IMR-90 (cell line): ENCODE measurements around the gene PMEPA1. TPM values are rescaled to one million over a fixed set of nuclear protein-coding genes. Genes with fewer than 3 reads are reported as not detected.

ENCODE experiments used
- ATAC-seq: fragments of 200-7000 bp; cut with Tn5 transposase; 2 replicates; pipeline ENCODE4 v1.9.1; 2020; ENCODE audit warnings: low read depth, mild to moderate bottlenecking, moderate library complexity
- BruUV-seq: library from RNA; stranded (reverse); fragments of 400-500 nt; replicated peaks from 2 replicates; lab custom pipeline; 2021; lab: Mats Ljungman, UMichigan
- CTCF ChIA-PET: fragments of 300-600 bp; formaldehyde crosslinking; extraction: SDS; loops from one replicate; lab custom pipeline; 2021; ENCODE audit warnings: antibody characterized with exemption; lab: Yijun Ruan, JAX
- POLR2A ChIA-PET: fragments of 300-600 bp; sonication (Branson Sonifier 250); formaldehyde crosslinking; loops from one replicate; lab custom pipeline; 2022; ENCODE audit warnings: antibody characterized with exemption; ENCODE audit not compliant: unreplicated experiment; lab: Charles Lee
- DNase-seq: peaks from one replicate; pipeline ENCODE4 v3.0.0; 2013
- H2AFZ ChIP-seq: replicated peaks from 2 replicates; pipeline ENCODE3; 2013; ENCODE audit warnings: low read length, mild to moderate bottlenecking; ENCODE audit not compliant: poor library complexity
- H2AK5ac ChIP-seq: 2 replicates; pipeline ENCODE4 v1.6.1; 2013; ENCODE audit warnings: low read depth, low read length, inconsistent platforms
- H2AK9ac ChIP-seq: replicated peaks from 2 replicates; pipeline ENCODE3; 2013; ENCODE audit warnings: mild to moderate bottlenecking, low read depth, low read length, moderate library complexity; ENCODE audit not compliant: poor library complexity
- H2BK120ac ChIP-seq: 2 replicates; pipeline ENCODE4 v1.6.1; 2013; ENCODE audit warnings: low read depth, low read length, inconsistent platforms
- H2BK15ac ChIP-seq: 3 replicates; pipeline ENCODE4 v1.6.1; 2013; ENCODE audit warnings: low read depth, low read length, inconsistent platforms
- H2BK20ac ChIP-seq: 2 replicates; pipeline ENCODE4 v1.6.1; 2013; ENCODE audit warnings: low read depth, mild to moderate bottlenecking, inconsistent platforms, low read length, moderate library complexity
- H2BK5ac ChIP-seq: 2 replicates; pipeline ENCODE4 v1.6.1; 2013; ENCODE audit warnings: mild to moderate bottlenecking, low read depth, low read length, inconsistent platforms; ENCODE audit not compliant: poor library complexity, severe bottlenecking
- H3K14ac ChIP-seq: replicated peaks from 2 replicates; pipeline ENCODE4 v1.6.1; 2013; ENCODE audit warnings: low read depth, low read length, inconsistent platforms
- H3K18ac ChIP-seq: 2 replicates; pipeline ENCODE4 v1.6.1; 2013; ENCODE audit warnings: low read depth, low read length, control low read depth
- H3K23ac ChIP-seq: 2 replicates; pipeline ENCODE4 v1.6.1; 2013; ENCODE audit warnings: low read depth, low read length, inconsistent platforms
- H3K27ac ChIP-seq: 2 replicates; pipeline ENCODE4 v1.5.1; 2013; ENCODE audit warnings: mild to moderate bottlenecking, control low read depth, low read length; ENCODE audit not compliant: insufficient read depth
- H3K27me3 ChIP-seq: 2 replicates; pipeline ENCODE4 v1.6.1; 2013; ENCODE audit warnings: low read length; ENCODE audit not compliant: control insufficient read depth, insufficient read depth
- H3K36me3 ChIP-seq: 2 replicates; pipeline ENCODE4 v1.6.1; 2013; ENCODE audit warnings: low read length, mixed read lengths; ENCODE audit not compliant: control insufficient read depth, insufficient read depth
- H3K4ac ChIP-seq: 2 replicates; pipeline ENCODE4 v1.6.1; 2013; ENCODE audit warnings: low read depth, low read length, inconsistent platforms
- H3K4me1 ChIP-seq: 2 replicates; pipeline ENCODE4 v1.6.1; 2013; ENCODE audit warnings: low read length, mixed read lengths; ENCODE audit not compliant: control insufficient read depth, insufficient read depth
- H3K4me2 ChIP-seq: 2 replicates; pipeline ENCODE4 v1.6.1; 2013; ENCODE audit warnings: low read depth, mild to moderate bottlenecking, control low read depth, low read length, moderate library complexity
- H3K4me3 ChIP-seq: 2 replicates; pipeline ENCODE4 v1.5.1; 2013; ENCODE audit warnings: low read depth, mild to moderate bottlenecking, control low read depth, low read length, moderate library complexity; ENCODE audit not compliant: insufficient read depth
- H3K56ac ChIP-seq: 2 replicates; pipeline ENCODE4 v1.6.1; 2013; ENCODE audit warnings: low read length, inconsistent platforms; ENCODE audit not compliant: insufficient read depth; ENCODE audit errors: extremely low read depth
- H3K79me1 ChIP-seq, 2 experiments: 2 replicates each; pipeline ENCODE4 v1.6.1; 2013; ENCODE audit warnings: low read length in 2 of 2, inconsistent platforms in 1 of 2, low read depth in 1 of 2
- H3K9ac ChIP-seq: 2 replicates; pipeline ENCODE4 v1.6.1; 2013; ENCODE audit warnings: low read depth, low read length, control low read depth
- H3K9me1 ChIP-seq: 2 replicates; pipeline ENCODE4 v1.6.1; 2013; ENCODE audit warnings: low read length, inconsistent platforms; ENCODE audit not compliant: insufficient read depth
- H3K9me3 ChIP-seq: 2 replicates; pipeline ENCODE4 v1.6.1; 2013; ENCODE audit warnings: low read length; ENCODE audit not compliant: control insufficient read depth, insufficient read depth
- H4K20me1 ChIP-seq: 2 replicates; pipeline ENCODE4 v1.6.1; 2013; ENCODE audit warnings: low read length, inconsistent platforms; ENCODE audit not compliant: insufficient read depth
- H4K5ac ChIP-seq: 2 replicates; pipeline ENCODE4 v1.6.1; 2013; ENCODE audit warnings: mild to moderate bottlenecking, low read depth, low read length, control low read depth
- H4K8ac ChIP-seq, 2 experiments: 2 replicates each; pipeline ENCODE4 v1.6.1; 2013; ENCODE audit warnings: low read depth in 2 of 2, low read length in 2 of 2, control low read depth in 1 of 2, inconsistent platforms in 1 of 2
- H4K91ac ChIP-seq: 2 replicates; pipeline ENCODE4 v1.6.1; 2013; ENCODE audit warnings: low read depth, low read length, inconsistent platforms; ENCODE audit not compliant: insufficient read depth
- CEBPB ChIP-seq: IDR thresholded peaks from 2 replicates; pipeline ENCODE4 v1.6.1; 2012; ENCODE audit warnings: low read depth, low read length, improper control_type of control experiment
- CHD1 ChIP-seq: IDR thresholded peaks from 2 replicates; pipeline ENCODE4 v1.6.1; 2012; ENCODE audit warnings: low read depth, low read length, improper control_type of control experiment
- MAFK ChIP-seq: IDR thresholded peaks from 2 replicates; pipeline ENCODE4 v1.6.1; 2012; ENCODE audit warnings: low read depth, low read length, improper control_type of control experiment
- MAZ ChIP-seq: IDR thresholded peaks from 2 replicates; pipeline ENCODE4 v1.6.1; 2012; ENCODE audit warnings: low read depth, mild to moderate bottlenecking, low read length, improper control_type of control experiment, moderate library complexity, borderline replicate concordance
- MXI1 ChIP-seq: IDR thresholded peaks from 2 replicates; pipeline ENCODE4 v1.6.1; 2012; ENCODE audit warnings: low read depth, mild to moderate bottlenecking, low read length, moderate library complexity, borderline replicate concordance
- NFE2L2 ChIP-seq: fragments of 150-350 bp; IDR thresholded peaks from 2 replicates; pipeline ENCODE4 v1.6.1; 2016; ENCODE audit warnings: low read depth, mild to moderate bottlenecking, low read length
- POLR2A ChIP-seq: IDR thresholded peaks from 2 replicates; pipeline ENCODE4 v1.6.1; 2012; ENCODE audit warnings: mild to moderate bottlenecking, low read depth, low read length
- RAD21 ChIP-seq: IDR thresholded peaks from 2 replicates; pipeline ENCODE4 v1.6.1; 2012; ENCODE audit warnings: low read length, improper control_type of control experiment
- RCOR1 ChIP-seq: IDR thresholded peaks from 2 replicates; pipeline ENCODE4 v1.6.1; 2012; ENCODE audit warnings: mild to moderate bottlenecking, low read length, improper control_type of control experiment; ENCODE audit not compliant: insufficient replicate concordance
- WGBS, 2 experiments: methylation state at CpG; one replicate each; pipeline versions ENCODE4 v1.1.5 to v1.1.7; 2013; ENCODE audit warnings: missing lambda C conversion rate in 2 of 2; ENCODE audit not compliant: insufficient read length in 1 of 2; ENCODE audit errors: extremely low coverage in 2 of 2; 5-methylcytosine and 5-hydroxymethylcytosine counted together
- dilution Hi-C: fragments of 300-500 bp; cut with HindIII; formaldehyde crosslinking; loops from one replicate; pipeline ENCODE4 v1.14.3; 2018; ENCODE audit warnings: low sequenced_read_pairs; ENCODE audit not compliant: unreplicated experiment
- in situ Hi-C: fragments of 300-500 bp; cut with MboI; formaldehyde crosslinking; loops from 3 replicates; pipeline ENCODE4 v1.14.3; 2019; ENCODE audit warnings: low sequenced_read_pairs, inconsistent platforms, mixed read lengths
- intact Hi-C: fragments of 100-400 bp; cut with micrococcal nuclease; formaldehyde crosslinking; loops from 2 replicates; pipeline ENCODE4 v1.10.0; 2022
- polyA plus RNA-seq, 3 experiments: library from polyadenylated mRNA; depleted of rRNA; stranded (reverse); fragments of >200 nt; gene quantifications; 2 replicates each; pipeline ENCODE4 v1.2.3, GENCODE V29; 2012; ENCODE audit warnings: low replicate concordance in 1 of 3
- total RNA-seq: library from RNA; depleted of rRNA; stranded (reverse); fragments of >200 nt; gene quantifications from 2 replicates; pipeline ENCODE4 v1.2.3, GENCODE V29; 2012
- TF ChIP-seq, protein P1 (sequence below): fragments of 150-350 bp; IDR thresholded peaks from 2 replicates; pipeline ENCODE4 v1.6.1; 2016; ENCODE audit warnings: low read depth, mild to moderate bottlenecking, low read length, moderate library complexity, borderline replicate concordance
- TF ChIP-seq, protein P2 (sequence below): fragments of 150-350 bp; IDR thresholded peaks from 2 replicates; pipeline ENCODE4 v1.6.1; 2017; ENCODE audit warnings: mild to moderate bottlenecking, antibody characterized with exemption, low read length, low read depth

PMEPA1 gene
- total and polyA plus RNA-seq, 2 of the 4 experiments (the other 2 are of a cell fraction) = 2.0 to 6.9 TPM

DNA sequence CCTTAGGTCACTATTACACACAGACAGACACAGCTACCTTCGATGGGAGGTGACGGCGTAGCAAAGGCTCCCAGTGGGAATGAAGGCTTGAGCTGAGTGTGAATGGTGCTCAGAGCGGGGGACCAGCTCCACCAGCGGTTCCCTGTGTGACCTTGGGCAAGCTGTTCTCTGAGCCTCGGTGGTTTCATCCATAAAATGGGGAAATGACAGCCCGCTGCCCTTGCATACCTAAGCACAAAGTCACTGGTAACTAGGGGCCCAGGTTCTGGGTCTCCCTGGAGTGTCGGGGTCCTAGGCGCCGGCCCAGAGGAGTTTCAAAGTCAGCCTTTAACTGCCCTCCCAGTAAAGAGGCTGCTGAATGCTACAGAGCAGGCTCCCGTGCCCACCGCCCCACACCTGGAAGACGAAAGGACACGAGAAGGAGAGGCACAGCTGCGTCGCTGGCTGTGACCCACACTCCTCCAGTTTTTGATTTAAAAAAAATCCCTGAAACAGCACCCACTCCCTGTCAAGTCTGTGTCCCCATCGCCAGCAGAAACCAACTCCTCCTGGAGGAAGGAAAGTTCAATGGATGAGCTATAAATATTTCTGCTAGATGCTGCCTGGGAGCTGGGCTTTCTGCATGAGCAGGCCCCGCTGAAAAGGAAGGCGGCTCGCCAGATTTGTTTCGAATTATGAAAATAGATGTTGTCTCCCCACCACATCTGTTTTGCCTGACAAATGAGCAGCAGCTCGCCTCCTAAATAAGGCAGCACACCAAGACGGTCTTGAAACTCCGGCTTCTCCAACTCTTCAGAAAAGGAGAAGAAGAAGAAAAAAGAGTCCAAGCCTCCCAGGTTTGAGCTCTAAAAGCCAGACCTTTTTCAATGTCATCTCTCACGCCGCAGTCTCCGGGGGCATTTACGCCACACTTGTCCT, 27.4 kb downstream of the PMEPA1 start (continued):
- TF ChIP-seq CHD1 (no peak), POLR2A (no peak)

DNA sequence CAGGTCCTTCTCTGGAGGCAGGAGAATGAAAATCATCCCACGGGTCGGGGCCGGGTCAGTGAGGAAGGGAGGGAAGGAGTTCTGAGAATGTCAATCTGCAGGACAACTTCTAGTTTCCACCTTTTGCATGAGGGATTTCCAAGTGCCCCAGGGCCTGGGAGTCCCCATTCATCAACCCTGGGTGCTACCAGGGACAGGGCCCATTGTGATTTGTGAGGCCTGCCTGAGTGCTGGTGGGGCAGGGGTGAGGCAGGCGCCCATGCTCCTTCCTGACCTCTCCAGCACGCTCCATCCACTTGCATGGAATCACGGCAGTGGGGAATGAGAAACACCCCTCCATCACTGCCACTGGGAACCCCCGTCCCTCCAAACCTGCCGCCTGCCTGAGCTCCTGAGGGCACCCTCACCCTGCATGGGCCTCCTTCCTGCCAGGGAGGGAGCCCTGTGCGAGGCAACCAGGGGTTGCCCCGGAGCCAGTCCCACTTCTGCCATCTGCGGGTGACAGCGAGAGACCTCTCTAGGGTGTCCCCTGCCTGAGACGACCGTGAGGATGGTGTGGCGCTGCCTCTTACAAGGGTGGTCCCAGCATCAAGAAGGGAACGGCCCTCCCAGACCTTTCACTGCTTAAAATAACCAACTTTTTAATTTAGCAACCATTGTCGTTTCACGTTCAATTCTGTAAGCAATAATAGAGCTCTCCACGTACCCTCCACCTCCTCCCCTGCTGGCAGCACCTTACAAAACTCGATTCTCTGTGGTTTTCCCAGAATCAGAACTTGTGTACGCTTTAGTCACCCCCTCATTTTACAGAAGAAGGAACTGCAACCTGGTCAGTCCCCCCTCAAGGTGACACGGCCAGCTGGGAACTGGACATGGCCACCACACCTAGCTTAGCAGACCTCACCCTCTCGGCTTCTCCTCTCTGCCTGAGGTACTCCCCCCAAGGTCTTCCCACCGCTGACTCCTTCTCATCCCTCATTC, 28.6 kb downstream of the PMEPA1 start:
- no peak overlapping the region for H2BK20ac ChIP-seq
- no peak overlapping the region for H2AK5ac ChIP-seq
- no peak overlapping the region for H3K4me3 ChIP-seq
- no peak overlapping the region for H3K4ac ChIP-seq
- no peaks in the 10 kb centered on the region for H3K9me3 ChIP-seq
- no peak overlapping the region for H3K14ac ChIP-seq
- no peak for ATAC-seq
- no peaks in the 10 kb centered on the region for H3K36me3 ChIP-seq
- H3K56ac ChIP-seq = no peak overlapping the region
- no peak overlapping the region for H4K5ac ChIP-seq
- no peak overlapping the region for H2BK5ac ChIP-seq
- dilution Hi-C loops (no loop called here), intact Hi-C loops (no loop called here), in situ Hi-C loops (loop anchor here (25.0 kb wide), 1 partner anchor 1356 kb away; the partner anchor contains the start of genes ATP5F1E and PRELID3B)
- WGBS, 2 experiments = 96% methylated on average over 4 of the region's 24 CpGs; no CpG with 5 or more reads in 1 of the 2 experiments
- no peak overlapping the region for H3K18ac ChIP-seq
- BruUV-seq = no TSS peak
- DNase-seq = no peak
- H3K9ac ChIP-seq = no peak overlapping the region
- no peak overlapping the region for H3K4me2 ChIP-seq
- no peak overlapping the region for H2BK120ac ChIP-seq
- H4K91ac ChIP-seq = no peak overlapping the region
- H4K8ac ChIP-seq = no peak overlapping the region
- ChIA-PET POLR2A (no interaction called here), CTCF (no interaction called here)
- no peak overlapping the region for H3K27ac ChIP-seq
- H3K79me1 ChIP-seq = peaks cover 10 to 28% of the 10 kb centered on the region in 2 experiments
- H3K4me1 ChIP-seq = no peaks in the 10 kb centered on the region
- H2AFZ ChIP-seq = no peak overlapping the region
- H2BK15ac ChIP-seq = no peak overlapping the region
- H3K27me3 ChIP-seq = no peaks in the 10 kb centered on the region
- H3K23ac ChIP-seq = no peak overlapping the region
- peaks cover 50% of the 10 kb centered on the region for H4K20me1 ChIP-seq
- no peak overlapping the region for H2AK9ac ChIP-seq
- H3K9me1 ChIP-seq = peaks cover 1% of the 10 kb centered on the region; the same call in 1 of the 2 replicates
- TF ChIP-seq MAZ (no peak), POLR2A (no peak), MAFK (no peak), CEBPB (no peak), RCOR1 (no peak), MXI1 (no peak), NFE2L2 (no peak), CHD1 (no peak), RAD21 (no peak)
- TF ChIP-seq, protein P1, sequence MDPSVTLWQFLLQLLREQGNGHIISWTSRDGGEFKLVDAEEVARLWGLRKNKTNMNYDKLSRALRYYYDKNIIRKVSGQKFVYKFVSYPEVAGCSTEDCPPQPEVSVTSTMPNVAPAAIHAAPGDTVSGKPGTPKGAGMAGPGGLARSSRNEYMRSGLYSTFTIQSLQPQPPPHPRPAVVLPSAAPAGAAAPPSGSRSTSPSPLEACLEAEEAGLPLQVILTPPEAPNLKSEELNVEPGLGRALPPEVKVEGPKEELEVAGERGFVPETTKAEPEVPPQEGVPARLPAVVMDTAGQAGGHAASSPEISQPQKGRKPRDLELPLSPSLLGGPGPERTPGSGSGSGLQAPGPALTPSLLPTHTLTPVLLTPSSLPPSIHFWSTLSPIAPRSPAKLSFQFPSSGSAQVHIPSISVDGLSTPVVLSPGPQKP = no peak
- TF ChIP-seq, protein P2, sequence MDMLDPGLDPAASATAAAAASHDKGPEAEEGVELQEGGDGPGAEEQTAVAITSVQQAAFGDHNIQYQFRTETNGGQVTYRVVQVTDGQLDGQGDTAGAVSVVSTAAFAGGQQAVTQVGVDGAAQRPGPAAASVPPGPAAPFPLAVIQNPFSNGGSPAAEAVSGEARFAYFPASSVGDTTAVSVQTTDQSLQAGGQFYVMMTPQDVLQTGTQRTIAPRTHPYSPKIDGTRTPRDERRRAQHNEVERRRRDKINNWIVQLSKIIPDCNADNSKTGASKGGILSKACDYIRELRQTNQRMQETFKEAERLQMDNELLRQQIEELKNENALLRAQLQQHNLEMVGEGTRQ = no peak
